HG03457 (cell line): ENCODE results near the gene WFIKKN1.
A peak's percentile ranks its signal among the peaks of the same experiment; 100 is the strongest.

ENCODE experiments used
- ATAC-seq: cut with Tn5 transposase; IDR thresholded peaks from one replicate; pipeline ENCODE4 v1.9.1; 2021; ENCODE audit warnings: moderate number of reproducible peaks; ENCODE audit not compliant: unreplicated experiment

WFIKKN1 gene

GRCh38 chr16:652454-653305 is 21.9 kb downstream of the WFIKKN1 start:
- ATAC-seq = no peak

- no peak for ATAC-seq
These were observed 23.2 kb downstream of the WFIKKN1 start for GRCh38 chr16:654034-654433.

DNA sequence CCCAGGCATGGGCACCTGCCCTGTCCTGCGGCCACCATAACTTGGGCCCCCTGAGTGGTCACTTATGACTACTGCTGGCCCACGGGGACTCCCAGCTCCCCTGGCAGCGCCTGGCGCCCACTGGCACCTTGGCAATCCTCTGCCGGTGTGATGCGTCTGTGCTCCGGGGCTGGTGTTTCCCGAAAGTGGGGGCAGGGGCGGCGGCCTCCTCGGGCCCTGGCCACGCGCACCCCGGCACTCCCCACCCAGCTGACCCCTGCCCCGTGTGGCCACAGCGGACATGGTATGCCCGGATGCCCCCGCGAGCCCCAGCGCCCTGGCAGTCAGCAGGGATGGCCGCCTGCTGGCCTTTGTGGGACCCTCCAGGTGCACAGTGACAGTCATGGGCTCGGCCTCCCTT is 26.7 kb downstream of the WFIKKN1 start:
- ATAC-seq = no peak

DNA sequence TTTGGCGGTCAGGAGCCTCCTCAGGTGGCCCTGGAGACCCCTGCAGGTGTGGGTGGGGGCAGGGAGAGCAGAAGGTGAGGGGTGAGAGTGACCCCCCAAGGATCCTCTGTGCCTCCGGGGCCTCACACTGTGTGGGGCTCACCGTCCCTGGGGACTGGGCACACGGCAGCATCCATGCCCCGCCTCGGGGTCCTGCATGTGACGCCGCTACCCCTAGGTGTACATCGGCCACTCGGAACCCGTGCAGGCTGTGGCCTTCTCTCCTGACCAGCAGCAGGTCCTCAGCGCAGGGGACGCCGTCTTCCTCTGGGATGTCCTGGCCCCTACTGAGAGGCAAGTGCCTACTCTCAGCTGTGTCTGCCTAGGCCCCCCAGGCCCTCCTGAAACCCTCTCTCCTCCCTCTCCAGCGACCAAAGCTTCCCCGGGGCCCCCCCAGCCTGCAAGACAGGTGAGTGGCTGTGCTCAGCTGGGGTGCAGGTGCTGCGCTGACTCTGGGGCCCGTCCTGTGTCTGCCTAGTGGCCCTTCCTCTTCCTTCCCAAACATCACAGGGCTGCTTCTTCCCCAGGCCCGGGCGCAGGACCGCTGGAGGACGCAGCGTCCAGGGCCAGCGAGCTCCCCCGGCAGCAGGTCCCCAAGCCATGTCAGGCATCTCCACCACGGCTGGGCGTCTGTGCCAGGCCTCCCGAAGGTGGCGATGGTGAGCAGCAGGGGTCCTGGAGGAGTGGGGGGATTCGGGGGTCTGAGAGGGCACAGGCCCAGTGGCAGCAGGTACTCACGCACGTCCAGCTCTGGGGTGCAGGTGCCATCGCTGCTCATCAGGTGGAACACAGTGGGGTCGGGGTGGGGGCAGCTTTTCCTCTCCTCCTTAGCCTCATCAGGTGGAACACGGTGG is 28.1 kb downstream of the WFIKKN1 start:
- ATAC-seq = no peak

GRCh38 chr16:659618-660017 is 28.8 kb downstream of the WFIKKN1 start:
- no peak for ATAC-seq

DNA sequence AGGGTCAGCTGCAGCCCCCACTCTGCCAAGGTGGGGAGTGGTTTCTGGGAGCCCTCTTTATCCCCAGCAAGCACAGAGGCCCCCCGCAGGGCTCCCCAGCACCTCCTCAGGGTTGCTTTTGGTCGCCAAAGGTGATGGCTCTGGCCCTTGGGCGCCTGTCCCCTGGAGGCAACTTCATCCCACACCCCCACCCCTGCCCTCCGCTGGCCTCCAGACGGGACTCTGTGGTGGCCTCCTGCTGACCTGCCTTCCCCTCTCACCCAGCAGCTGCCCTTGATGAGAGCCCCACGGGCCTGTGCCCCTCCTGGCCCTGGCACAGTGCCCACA is 29.3 kb downstream of the WFIKKN1 start:
- no peak for ATAC-seq

DNA sequence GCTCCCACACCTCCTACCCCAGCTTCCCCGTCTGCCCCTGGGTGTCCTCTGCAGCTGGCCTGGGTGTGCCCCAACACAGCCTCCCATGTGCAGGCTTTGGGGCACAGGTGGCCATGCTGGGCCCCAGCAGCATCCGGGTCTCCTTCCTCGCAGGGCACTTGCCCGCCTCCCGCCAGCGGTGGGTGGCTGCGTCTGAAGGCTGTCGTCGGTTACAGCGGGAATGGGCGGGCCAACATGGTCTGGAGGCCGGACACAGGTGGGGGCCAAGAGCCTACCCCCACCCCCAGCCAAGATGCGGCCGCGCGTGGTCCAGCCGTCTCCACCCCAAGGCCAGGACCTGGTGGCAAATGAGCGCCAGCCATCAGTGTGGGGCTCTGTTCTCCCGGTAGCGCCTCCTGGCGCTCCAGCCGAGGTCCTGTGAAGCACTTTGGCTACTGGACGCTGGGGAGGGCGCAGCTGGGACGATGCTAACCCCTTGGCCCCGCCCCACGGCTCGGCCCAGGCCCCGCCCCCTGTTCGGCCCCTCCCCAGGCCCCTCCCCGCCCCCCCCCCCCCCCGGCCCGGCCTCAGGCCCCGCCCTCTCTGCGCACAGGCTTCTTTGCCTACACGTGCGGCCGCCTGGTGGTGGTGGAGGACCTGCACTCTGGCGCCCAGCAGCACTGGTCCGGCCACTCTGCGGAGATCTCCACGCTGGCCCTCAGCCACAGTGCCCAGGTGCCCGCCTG is 29.8 kb downstream of the WFIKKN1 start:
- no peak for ATAC-seq

DNA sequence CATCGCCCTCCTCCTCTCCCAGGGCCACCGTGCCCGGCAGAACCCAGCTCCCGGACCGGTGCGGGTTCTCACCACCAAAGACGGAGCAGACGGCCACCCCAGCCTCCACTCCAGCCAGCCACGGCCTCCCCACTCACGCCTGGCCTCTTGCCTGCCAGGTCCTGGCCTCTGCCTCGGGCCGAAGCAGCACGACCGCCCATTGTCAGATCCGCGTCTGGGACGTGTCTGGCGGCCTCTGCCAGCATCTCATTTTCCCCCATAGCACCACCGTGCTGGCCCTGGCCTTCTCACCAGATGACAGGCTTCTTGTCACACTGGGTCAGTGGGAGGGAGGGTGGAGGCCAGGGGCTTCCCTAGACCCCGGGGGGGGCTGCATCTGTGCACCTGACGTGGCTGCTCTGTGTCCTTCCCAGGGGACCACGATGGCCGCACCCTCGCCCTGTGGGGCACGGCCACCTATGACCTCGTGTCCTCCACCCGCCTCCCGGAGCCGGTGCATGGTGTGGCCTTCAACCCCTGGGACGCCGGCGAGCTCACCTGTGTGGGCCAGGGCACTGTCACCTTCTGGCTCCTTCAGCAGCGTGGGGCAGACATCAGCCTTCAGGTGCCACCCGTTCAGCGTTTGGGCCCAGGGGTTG is 30.5 kb downstream of the WFIKKN1 start:
- no peak for ATAC-seq

GRCh38 chr16:662095-662494 is 31.3 kb downstream of the WFIKKN1 start:
- ATAC-seq = no peak

GRCh38 chr16:662597-662996 is 31.8 kb downstream of the WFIKKN1 start:
- ATAC-seq = no peak

DNA sequence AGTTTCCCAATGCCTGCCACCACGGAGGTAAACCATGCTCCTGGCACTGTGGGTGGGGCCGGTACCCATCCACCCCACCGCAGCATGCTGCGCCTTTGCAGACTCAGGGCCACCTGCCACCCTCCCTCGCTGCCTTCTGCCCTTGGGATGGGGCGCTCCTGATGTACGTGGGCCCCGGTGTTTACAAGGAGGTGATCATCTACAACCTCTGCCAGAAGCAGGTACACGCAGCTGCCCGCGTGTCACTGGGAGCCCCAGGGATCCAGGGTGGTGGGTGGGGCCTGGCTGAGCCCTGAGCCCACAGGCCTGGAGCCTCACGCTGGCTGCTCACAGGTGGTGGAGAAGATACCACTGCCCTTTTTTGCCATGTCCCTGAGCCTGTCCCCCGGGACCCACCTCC is 35.8 kb downstream of the WFIKKN1 start:
- ATAC-seq = no peak

- ATAC-seq = no peak
These were observed 36.5 kb downstream of the WFIKKN1 start for GRCh38 chr16:667113-667779.

GRCh38 chr16:667780-668518 is 37.2 kb downstream of the WFIKKN1 start, which contains the start of gene RHOT2:
TSS of gene RHOT2 (plus strand) at chr16:668132. CDS start at chr16:668200, 68 bp downstream.
- peak; percentile 66 for ATAC-seq

GRCh38 chr16:668519-669171 is 37.9 kb downstream of the WFIKKN1 start:
- ATAC-seq = no peak

GRCh38 chr16:669666-670065 is 38.9 kb downstream of the WFIKKN1 start:
- ATAC-seq = no peak

GRCh38 chr16:670485-671352 is 39.9 kb downstream of the WFIKKN1 start:
- ATAC-seq = no peak

DNA sequence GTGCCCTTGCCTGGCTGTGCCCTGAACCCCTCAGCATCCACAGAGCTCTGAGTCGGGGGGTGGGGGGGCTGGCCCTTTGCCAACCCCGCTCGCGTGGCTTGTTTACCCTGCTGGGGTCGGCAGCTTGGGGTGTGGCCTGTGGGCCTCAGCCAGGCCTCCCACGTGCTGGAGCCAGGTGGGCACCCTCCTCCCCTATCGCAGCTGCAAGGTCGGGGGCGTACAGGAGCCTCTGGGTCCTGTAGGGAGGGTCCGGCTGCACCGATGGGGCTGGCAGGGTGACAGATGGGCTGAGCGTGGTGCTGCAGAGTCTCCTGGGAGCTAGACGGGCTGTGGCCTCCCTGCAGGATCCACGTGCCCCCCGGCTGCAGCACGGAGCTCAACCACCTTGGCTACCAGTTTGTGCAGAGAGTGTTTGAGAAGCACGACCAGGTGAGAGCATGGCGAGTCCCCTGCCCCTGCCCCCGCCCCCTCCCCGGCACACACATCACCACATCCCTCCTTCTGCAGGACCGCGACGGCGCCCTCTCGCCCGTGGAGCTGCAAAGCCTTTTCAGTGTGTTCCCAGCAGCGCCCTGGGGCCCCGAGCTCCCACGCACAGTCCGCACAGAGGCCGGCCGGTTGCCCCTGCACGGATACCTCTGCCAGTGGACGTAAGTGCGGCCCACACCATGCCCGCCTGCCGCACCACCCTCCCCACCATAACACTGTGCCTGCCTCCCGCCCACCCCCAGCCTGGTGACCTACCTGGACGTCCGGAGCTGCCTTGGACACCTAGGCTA is 40.8 kb downstream of the WFIKKN1 start:
- ATAC-seq = no peak
